ENCODE data around the gene CEACAM5.
"Not testable (repeated sequence)": the region's sequence is repeated elsewhere in the genome, so short reads cannot be mapped to it uniquely, and the experiment has no call there.

The CEACAM5 gene

DNA sequence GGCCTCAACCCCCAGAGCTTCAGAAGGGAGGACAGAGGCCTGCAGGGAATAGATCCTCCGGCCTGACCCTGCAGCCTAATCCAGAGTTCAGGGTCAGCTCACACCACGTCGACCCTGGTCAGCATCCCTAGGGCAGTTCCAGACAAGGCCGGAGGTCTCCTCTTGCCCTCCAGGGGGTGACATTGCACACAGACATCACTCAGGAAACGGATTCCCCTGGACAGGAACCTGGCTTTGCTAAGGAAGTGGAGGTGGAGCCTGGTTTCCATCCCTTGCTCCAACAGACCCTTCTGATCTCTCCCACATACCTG is 969 bp upstream of the CEACAM5 start (continued):
- TF ChIP-seq ZNF658 (tag by site-specific recombination; IDR thresholded peaks at IDR 0.05) (no peak), ZBTB20 (tag by site-specific recombination; IDR thresholded peaks at IDR 0.05) (no peak), ZNF785 (tag by site-specific recombination; IDR thresholded peaks at IDR 0.05) (no peak)

GRCh38 chr19:41707871-41708371 is 505 bp upstream of the CEACAM5 start:
- POLR2A ChIA-PET = no interaction called here
- no peaks in the 10 kb centered on the region for H3K4me1 ChIP-seq (ENCODE audit: control insufficient read depth, insufficient read depth, low read length)
- CTCF ChIA-PET = interaction anchor here (0.6 to 5.3 kb wide), 27 partner anchors 9 to 248 kb away, joined by 3 to 121 read pairs (median 13); partner anchors contain the start of genes CEACAM3 and CEACAM6
- H3K27ac ChIP-seq (ENCODE audit: extremely low read depth, low read depth, low read length) = no peak overlapping the region
- TF ChIP-seq ZNF621 (tag by site-specific recombination; IDR thresholded peaks at IDR 0.05) (no peak), BCL11B (tag by site-specific recombination; IDR thresholded peaks at IDR 0.05; ENCODE audit: low read depth) (no peak), ZNF529 (tag by site-specific recombination; IDR thresholded peaks at IDR 0.05; ENCODE audit: insufficient replicate concordance) (no peak), ZNF623 (tag by site-specific recombination; IDR thresholded peaks at IDR 0.05) (no peak), AEBP2 (tag by site-specific recombination; IDR thresholded peaks at IDR 0.05; ENCODE audit: borderline replicate concordance) (no peak), ZBTB48 (tag by site-specific recombination; IDR thresholded peaks at IDR 0.05) (no peak), ZNF645 (tag by site-specific recombination; IDR thresholded peaks at IDR 0.05) (no peak), ZNF354C (tag by site-specific recombination; IDR thresholded peaks at IDR 0.05; ENCODE audit: borderline replicate concordance, low read depth) (no peak), ZNF202 (tag by site-specific recombination; IDR thresholded peaks at IDR 0.05; ENCODE audit: borderline replicate concordance) (no peak), ZNF707 (tag by site-specific recombination; IDR thresholded peaks at IDR 0.05) (no peak)
- no peaks in the 10 kb centered on the region for H3K36me3 ChIP-seq (ENCODE audit: control insufficient read depth in 2 of 2, insufficient read depth in 1 of 2, low read length in 2 of 2)
- H3K9me3 ChIP-seq (ENCODE audit: control insufficient read depth, insufficient read depth, low read depth, low read length) = no peaks in the 10 kb centered on the region
- H3K4me3 ChIP-seq (ENCODE audit: low read depth, low read length) = no peak overlapping the region

DNA sequence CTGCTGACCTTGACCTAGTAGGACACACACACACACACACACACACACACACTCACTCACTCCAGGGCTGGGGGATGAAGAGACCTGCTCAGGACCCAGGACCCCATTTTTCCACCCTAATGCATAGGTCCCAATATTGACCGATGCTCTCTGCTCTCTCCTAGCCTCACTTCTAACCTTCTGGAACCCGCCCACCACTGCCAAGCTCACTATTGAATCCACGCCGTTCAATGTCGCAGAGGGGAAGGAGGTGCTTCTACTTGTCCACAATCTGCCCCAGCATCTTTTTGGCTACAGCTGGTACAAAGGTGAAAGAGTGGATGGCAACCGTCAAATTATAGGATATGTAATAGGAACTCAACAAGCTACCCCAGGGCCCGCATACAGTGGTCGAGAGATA is 1.1 kb downstream of the CEACAM5 start:
- H3K4me3 ChIP-seq (ENCODE audit: low read depth, low read length); H3K4me1 ChIP-seq (ENCODE audit: control insufficient read depth, insufficient read depth, low read length); H3K36me3 ChIP-seq (ENCODE audit: control insufficient read depth in 2 of 2, insufficient read depth in 1 of 2, low read length in 2 of 2); POLR2A ChIA-PET; H3K27ac ChIP-seq (ENCODE audit: extremely low read depth, low read depth, low read length); H3K9me3 ChIP-seq (ENCODE audit: control insufficient read depth, insufficient read depth, low read depth, low read length): not testable (repeated sequence)
- CTCF ChIA-PET = interaction anchor here (0.6 to 5.3 kb wide), 9 partner anchors 8 to 741 kb away, joined by 3 to 121 read pairs (median 5); no protein-coding TSS in a partner anchor

- CTCF ChIA-PET = interaction anchor here (0.5 to 5.3 kb wide), 15 partner anchors 9 to 740 kb away, joined by 3 to 121 read pairs (median 4); no protein-coding TSS in a partner anchor
- no peak overlapping the region for H3K27ac ChIP-seq (ENCODE audit: extremely low read depth, low read depth, low read length)
- H3K4me1 ChIP-seq (ENCODE audit: control insufficient read depth, insufficient read depth, low read length) = no peaks in the 10 kb centered on the region
- no peaks in the 10 kb centered on the region for H3K36me3 ChIP-seq (ENCODE audit: control insufficient read depth in 2 of 2, insufficient read depth in 1 of 2, low read length in 2 of 2)
- POLR2A ChIA-PET = no interaction called here
- H3K4me3 ChIP-seq (ENCODE audit: low read depth, low read length) = no peak overlapping the region
- no peaks in the 10 kb centered on the region for H3K9me3 ChIP-seq (ENCODE audit: control insufficient read depth, insufficient read depth, low read depth, low read length)
- TF ChIP-seq ZNF174 (tag by site-specific recombination; IDR thresholded peaks at IDR 0.05) (no peak), MYNN (tag by site-specific recombination; IDR thresholded peaks at IDR 0.05; ENCODE audit: borderline replicate concordance) (no peak), ZNF248 (tag by site-specific recombination; IDR thresholded peaks at IDR 0.05) (no peak), ZNF24 (tag by site-specific recombination; IDR thresholded peaks at IDR 0.05) (no peak), YY2 (tag by site-specific recombination; IDR thresholded peaks at IDR 0.05) (no peak)
- TF ChIP-seq, protein P1, sequence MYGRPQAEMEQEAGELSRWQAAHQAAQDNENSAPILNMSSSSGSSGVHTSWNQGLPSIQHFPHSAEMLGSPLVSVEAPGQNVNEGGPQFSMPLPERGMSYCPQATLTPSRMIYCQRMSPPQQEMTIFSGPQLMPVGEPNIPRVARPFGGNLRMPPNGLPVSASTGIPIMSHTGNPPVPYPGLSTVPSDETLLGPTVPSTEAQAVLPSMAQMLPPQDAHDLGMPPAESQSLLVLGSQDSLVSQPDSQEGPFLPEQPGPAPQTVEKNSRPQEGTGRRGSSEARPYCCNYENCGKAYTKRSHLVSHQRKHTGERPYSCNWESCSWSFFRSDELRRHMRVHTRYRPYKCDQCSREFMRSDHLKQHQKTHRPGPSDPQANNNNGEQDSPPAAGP (tag by site-specific recombination; IDR thresholded peaks at IDR 0.05) = no peak
- TF ChIP-seq, protein P2, sequence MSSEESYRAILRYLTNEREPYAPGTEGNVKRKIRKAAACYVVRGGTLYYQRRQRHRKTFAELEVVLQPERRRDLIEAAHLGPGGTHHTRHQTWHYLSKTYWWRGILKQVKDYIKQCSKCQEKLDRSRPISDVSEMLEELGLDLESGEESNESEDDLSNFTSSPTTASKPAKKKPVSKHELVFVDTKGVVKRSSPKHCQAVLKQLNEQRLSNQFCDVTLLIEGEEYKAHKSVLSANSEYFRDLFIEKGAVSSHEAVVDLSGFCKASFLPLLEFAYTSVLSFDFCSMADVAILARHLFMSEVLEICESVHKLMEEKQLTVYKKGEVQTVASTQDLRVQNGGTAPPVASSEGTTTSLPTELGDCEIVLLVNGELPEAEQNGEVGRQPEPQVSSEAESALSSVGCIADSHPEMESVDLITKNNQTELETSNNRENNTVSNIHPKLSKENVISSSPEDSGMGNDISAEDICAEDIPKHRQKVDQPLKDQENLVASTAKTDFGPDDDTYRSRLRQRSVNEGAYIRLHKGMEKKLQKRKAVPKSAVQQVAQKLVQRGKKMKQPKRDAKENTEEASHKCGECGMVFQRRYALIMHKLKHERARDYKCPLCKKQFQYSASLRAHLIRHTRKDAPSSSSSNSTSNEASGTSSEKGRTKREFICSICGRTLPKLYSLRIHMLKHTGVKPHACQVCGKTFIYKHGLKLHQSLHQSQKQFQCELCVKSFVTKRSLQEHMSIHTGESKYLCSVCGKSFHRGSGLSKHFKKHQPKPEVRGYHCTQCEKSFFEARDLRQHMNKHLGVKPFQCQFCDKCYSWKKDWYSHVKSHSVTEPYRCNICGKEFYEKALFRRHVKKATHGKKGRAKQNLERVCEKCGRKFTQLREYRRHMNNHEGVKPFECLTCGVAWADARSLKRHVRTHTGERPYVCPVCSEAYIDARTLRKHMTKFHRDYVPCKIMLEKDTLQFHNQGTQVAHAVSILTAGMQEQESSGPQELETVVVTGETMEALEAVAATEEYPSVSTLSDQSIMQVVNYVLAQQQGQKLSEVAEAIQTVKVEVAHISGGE (tag by site-specific recombination; conservative IDR thresholded peaks at IDR 0.05; ENCODE audit: low read depth) = no peak
Observed at GRCh38 chr19:41709951-41710645, 1.7 kb downstream of the CEACAM5 start.

Measured in HEK293 (cell line).